ENCODE results near the gene LPP. TPM values are rescaled to one million over a fixed set of nuclear protein-coding genes. Genes with fewer than 3 reads are reported as not detected.

Gene LPP
- total and polyA plus RNA-seq, 2 of the 4 experiments (the other 2 are of a cell fraction) = 16.0 to 130 TPM

- Histone ChIP-seq H3K56ac (ENCODE audit: extremely low read depth, insufficient read depth, low read length) (no peak overlapping the region), H4K8ac (ENCODE audit: low read depth in 2 of 2, low read length in 2 of 2) (no peak overlapping the region), H2BK120ac (ENCODE audit: low read depth, low read length) (no peak overlapping the region), H3K9me1 (ENCODE audit: insufficient read depth, low read length) (peaks cover 8% of the 10 kb centered on the region; the same call in 1 of the 2 replicates), H3K36me3 (ENCODE audit: control insufficient read depth, insufficient read depth, low read length) (no peaks in the 10 kb centered on the region), H2BK5ac (ENCODE audit: low read depth, low read length, poor library complexity, severe bottlenecking) (no peak overlapping the region), H4K91ac (ENCODE audit: insufficient read depth, low read depth, low read length) (no peak overlapping the region), H2AFZ (replicated peaks; ENCODE audit: low read length, poor library complexity) (no peak overlapping the region), H2BK20ac (ENCODE audit: low read depth, low read length) (no peak overlapping the region), H2AK5ac (ENCODE audit: low read depth, low read length) (no peak overlapping the region), H3K4ac (ENCODE audit: low read depth, low read length) (no peak overlapping the region), H3K79me1 (ENCODE audit: low read depth in 1 of 2, low read length in 2 of 2) (peaks cover 36 to 63% of the 10 kb centered on the region in 2 experiments), H3K9ac (ENCODE audit: low read depth, low read length) (no peak overlapping the region), H3K4me3 (ENCODE audit: insufficient read depth, low read depth, low read length) (no peak overlapping the region), H3K14ac (replicated peaks; ENCODE audit: low read depth, low read length) (no peak overlapping the region), H3K27ac (ENCODE audit: insufficient read depth, low read length) (no peak overlapping the region), H4K5ac (ENCODE audit: low read depth, low read length) (no peak overlapping the region), H3K4me1 (ENCODE audit: control insufficient read depth, insufficient read depth, low read length) (peaks cover 7% of the 10 kb centered on the region), H2AK9ac (replicated peaks; ENCODE audit: low read depth, low read length, poor library complexity) (no peak overlapping the region), H4K20me1 (ENCODE audit: insufficient read depth, low read length) (peaks cover 15% of the 10 kb centered on the region; the same call in 1 of the 2 replicates), H3K27me3 (ENCODE audit: control insufficient read depth, insufficient read depth, low read length) (no peaks in the 10 kb centered on the region), H3K9me3 (ENCODE audit: control insufficient read depth, insufficient read depth, low read length) (no peaks in the 10 kb centered on the region), H2BK15ac (ENCODE audit: low read depth, low read length) (no peak overlapping the region), H3K23ac (ENCODE audit: low read depth, low read length) (no peak overlapping the region), H3K4me2 (ENCODE audit: low read depth, low read length) (no peak overlapping the region), H3K18ac (ENCODE audit: low read depth, low read length) (no peak overlapping the region)
- in situ Hi-C loops (cut with MboI; ENCODE audit: low sequenced_read_pairs) = no loop called here
- no CpG with 5 or more reads among the region's 3 CpGs for WGBS, 2 experiments (ENCODE audit: extremely low coverage in 2 of 2, insufficient read length in 1 of 2)
- BruUV-seq (replicated peaks) = no TSS peak
- dilution Hi-C loops (cut with HindIII; ENCODE audit: low sequenced_read_pairs, unreplicated experiment) = no loop called here
- ATAC-seq (ENCODE audit: low read depth) (no peak), DNase-seq (no peak)
- POLR2A ChIA-PET (ENCODE audit: unreplicated experiment) = no interaction called here
- TF ChIP-seq FOS (IDR thresholded peaks at IDR 0.05; ENCODE audit: low read depth, low read length) (no peak), ELK1 (IDR thresholded peaks at IDR 0.05; ENCODE audit: borderline replicate concordance, low read depth, low read length) (no peak), RAD21 (IDR thresholded peaks at IDR 0.05; ENCODE audit: low read length) (no peak), CEBPB (IDR thresholded peaks at IDR 0.05; ENCODE audit: low read depth, low read length) (no peak), SMC3 (IDR thresholded peaks at IDR 0.05; ENCODE audit: low read depth, low read length) (no peak), RFX5 (IDR thresholded peaks at IDR 0.05; ENCODE audit: low read depth, low read length) (no peak), USF2 (IDR thresholded peaks at IDR 0.05; ENCODE audit: low read depth, low read length) (no peak), MAZ (IDR thresholded peaks at IDR 0.05; ENCODE audit: borderline replicate concordance, low read depth, low read length) (no peak), CHD1 (IDR thresholded peaks at IDR 0.05; ENCODE audit: low read depth, low read length) (no peak), BHLHE40 (IDR thresholded peaks at IDR 0.05; ENCODE audit: low read depth, low read length) (no peak), RCOR1 (IDR thresholded peaks at IDR 0.05; ENCODE audit: insufficient replicate concordance, low read length) (no peak), POLR2A (IDR thresholded peaks at IDR 0.05; ENCODE audit: low read depth, low read length) (no peak), MAFK (IDR thresholded peaks at IDR 0.05; ENCODE audit: low read depth, low read length) (no peak), NFE2L2 (IDR thresholded peaks at IDR 0.05; ENCODE audit: low read depth, low read length) (no peak), MXI1 (IDR thresholded peaks at IDR 0.05; ENCODE audit: borderline replicate concordance, low read depth, low read length) (no peak)
- TF ChIP-seq, protein P1, sequence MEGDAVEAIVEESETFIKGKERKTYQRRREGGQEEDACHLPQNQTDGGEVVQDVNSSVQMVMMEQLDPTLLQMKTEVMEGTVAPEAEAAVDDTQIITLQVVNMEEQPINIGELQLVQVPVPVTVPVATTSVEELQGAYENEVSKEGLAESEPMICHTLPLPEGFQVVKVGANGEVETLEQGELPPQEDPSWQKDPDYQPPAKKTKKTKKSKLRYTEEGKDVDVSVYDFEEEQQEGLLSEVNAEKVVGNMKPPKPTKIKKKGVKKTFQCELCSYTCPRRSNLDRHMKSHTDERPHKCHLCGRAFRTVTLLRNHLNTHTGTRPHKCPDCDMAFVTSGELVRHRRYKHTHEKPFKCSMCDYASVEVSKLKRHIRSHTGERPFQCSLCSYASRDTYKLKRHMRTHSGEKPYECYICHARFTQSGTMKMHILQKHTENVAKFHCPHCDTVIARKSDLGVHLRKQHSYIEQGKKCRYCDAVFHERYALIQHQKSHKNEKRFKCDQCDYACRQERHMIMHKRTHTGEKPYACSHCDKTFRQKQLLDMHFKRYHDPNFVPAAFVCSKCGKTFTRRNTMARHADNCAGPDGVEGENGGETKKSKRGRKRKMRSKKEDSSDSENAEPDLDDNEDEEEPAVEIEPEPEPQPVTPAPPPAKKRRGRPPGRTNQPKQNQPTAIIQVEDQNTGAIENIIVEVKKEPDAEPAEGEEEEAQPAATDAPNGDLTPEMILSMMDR (conservative IDR thresholded peaks at IDR 0.05; ENCODE audit: low read depth, low read length) = no peak
- intact Hi-C loops (cut with micrococcal nuclease) = no loop called here
- CTCF ChIA-PET = no interaction called here
Measured at GRCh38 chr3:188775412-188775811, 621.5 kb downstream of the LPP start.
